Measurements from ENCODE around the gene RBM39.

The RBM39 gene

DNA sequence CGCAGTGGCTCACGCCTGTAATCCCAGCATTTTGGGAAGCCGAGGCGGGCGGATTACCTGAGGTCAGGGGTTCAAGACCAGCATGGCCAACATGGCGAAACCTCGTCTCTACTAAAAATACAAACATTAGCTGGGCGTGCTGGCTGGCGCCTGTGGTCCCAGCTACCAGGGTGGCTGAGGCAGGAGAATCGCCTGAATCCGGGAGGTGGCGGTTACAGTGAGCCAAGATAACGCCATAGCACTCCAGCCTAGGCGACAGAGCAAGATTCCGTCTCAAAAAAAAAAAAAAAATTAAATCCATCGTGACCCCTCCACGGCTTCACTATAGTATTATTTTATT, 76.1 kb downstream of the RBM39 start:
- no peak for DNase-seq

DNA sequence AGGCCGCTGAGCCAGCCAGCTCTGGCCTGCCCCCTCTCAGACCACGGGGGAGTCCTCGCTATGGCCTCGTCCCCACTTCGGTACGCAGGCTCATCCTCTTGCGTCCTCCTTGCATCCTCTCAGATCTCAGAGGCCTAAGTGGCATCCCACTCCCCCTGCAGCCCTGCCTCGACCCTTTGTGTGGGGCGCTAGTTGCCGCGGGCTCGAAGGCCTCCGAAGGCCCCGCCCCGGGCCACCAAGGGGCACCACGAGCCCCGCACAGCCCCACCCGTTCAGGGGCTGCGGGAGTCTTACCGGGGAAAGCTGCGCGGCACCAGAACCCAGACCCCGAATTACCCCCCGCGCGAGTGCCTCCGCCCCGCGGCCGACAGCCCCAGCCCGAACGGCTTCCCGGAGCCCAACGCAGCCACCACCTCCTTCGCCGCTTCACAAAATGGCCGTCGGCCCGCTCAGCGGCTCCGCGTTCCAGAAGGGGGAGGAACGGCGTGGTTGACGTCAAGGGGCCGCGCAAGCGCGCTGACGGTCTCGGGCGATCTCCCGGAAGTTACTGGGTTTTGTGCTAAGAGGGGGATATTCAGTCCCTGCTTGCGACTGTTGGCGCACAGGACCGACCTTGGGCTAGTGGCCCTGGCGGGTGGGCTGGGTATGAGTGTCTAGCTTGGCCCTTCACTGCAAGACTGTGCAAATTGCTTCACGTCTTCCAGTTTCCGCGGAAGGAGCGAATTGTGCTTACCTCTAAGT, 77.4 kb downstream of the RBM39 start, which contains the start of the genes CPNE1 and RBM12:
TSS of gene CPNE1 (minus strand) at position 435 of the 741 bp plus-strand sequence. CDS start 31,977 bp downstream, outside the sequence.
TSS of gene RBM12 (minus strand) at position 435 of the 741 bp plus-strand sequence. CDS start 9,578 bp downstream, outside the sequence.
- peak; percentile 94 for DNase-seq

DNA sequence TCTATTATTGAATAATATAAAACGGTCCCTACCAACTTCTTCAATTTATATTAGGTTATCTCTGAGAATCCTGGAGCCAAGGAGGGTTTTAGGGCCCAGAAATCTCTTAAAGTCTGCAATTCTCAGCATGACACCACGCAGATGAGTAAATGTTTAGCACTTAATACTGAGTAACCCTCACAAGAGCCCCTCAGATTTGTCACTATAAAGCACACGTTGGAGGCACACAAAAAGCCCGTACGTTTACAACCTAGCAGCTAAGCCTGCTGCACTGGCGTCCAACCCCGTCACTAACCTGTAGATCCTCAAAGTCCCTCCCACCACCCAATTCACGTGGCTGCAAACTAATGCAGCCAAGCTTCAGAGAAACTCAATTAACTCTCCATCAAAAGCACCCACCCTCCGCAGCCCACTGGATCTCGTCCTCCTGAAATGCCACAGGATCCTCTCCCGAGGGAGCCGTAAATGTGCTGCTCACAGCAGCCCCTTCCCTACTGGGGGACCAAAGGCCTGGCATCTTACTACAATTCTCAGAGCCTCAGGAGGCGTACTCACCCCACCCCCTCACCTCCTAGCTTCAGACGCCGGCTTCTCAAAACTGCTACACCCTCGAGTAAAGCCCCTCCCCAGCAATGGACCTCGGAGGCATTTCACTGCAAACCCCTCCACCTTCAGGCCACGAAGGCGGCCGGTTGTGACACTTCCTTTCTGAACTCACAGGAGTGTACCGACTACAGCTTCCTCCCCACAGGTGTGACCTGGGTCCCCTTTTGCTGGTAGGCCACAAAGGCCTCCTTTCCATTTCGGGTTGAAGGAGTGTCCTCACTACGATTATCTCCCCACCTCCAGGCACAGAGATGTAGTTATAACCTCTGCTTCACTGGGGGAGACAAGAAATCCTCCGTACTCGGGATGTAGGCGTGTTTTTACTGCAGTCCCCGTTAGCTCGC, 78.3 kb downstream of the RBM39 start:
- peak; percentile 74 for DNase-seq

DNA sequence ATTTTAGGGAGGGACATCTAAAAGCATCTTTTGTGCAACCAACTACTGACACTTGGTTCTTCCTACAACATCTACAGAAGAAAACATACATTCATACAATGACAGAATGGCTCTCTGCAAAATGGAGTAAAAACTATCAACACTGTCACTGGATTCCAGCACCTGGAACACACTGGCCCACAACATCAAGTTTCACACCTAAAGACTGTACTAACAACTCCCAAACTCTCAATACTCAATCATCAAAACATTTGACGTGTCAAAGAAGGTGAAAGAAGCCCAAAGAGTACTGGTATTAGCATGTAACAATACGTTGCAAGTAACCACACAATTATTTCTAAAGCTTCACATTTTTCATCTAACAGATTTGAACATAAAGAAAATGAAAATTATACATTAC, 79.5 kb downstream of the RBM39 start:
- no peak for DNase-seq

DNA sequence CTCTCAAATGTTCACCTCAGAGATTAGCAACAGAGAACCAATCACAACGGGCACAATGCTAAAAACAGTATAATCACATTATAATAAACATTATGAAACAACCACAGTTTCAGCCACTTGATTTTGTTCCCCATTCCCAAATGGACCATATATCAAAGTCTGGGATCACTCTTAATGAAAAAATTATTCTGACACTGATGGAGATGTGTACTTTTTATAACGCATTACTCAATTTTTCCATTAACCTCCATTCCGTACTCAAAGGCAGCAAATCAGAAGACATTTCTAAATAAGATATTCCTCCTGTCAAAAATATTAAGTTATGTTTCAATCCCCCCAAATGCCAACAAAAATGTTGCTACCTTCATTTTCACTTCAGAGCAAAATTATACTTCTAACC, 80.2 kb downstream of the RBM39 start:
- no peak for DNase-seq

DNA sequence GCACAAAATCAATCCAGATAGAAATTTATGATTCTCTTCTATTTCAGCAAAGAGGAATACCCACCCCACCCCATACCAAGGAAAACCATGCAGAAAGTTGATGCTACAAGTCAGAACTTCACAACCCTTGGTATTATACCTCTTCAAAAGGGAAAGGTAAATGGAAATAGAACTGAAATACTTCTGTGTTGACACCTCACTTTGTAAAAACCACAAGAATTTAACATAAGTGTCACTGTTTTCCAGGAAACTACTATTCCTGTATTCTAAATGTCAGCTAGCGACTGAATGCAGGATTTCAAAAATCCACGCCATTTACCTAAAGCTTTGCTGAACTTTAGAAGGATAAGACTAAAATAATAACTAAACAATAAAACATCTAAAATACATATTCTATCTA, 81.0 kb downstream of the RBM39 start:
- DNase-seq: no peak

DNA sequence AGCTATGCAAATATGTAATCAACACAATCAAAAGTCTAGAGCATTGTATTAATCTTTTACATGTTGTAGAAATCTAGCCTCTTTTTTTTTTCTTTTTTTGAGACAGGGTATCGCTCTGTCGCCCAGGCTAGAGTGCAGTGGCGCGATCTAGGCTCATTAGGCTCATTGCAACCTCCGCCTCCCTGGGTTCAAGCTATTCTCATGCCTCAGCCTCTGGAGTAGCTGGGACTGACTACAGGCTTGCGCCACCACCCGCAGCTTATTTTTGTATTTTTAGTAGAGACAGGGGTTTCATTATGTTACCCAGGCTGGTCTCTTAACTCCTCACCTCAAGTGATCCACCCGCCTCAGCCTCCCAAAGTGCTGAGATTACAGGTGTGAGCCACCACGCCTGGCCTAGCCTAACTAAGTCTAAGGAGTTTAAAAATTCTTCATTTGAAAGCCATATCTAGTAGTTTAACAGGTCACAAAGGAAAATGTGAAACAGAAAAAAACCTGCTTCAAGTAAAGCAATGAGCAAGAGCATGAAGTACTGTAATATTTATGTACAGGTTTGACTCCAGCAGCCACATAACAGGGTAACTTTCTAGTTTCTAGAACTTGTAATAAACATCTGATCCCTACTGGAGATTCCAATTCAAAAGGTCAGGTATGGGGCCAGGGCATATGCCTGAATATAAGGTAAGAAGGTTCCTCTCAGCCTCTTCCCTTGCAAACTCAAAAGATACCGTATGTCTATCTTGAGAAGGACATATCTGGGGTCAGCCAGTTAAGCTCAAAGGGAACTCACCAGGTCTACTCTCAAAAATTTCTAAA, 81.7 kb downstream of the RBM39 start:
- no peak for DNase-seq

DNA sequence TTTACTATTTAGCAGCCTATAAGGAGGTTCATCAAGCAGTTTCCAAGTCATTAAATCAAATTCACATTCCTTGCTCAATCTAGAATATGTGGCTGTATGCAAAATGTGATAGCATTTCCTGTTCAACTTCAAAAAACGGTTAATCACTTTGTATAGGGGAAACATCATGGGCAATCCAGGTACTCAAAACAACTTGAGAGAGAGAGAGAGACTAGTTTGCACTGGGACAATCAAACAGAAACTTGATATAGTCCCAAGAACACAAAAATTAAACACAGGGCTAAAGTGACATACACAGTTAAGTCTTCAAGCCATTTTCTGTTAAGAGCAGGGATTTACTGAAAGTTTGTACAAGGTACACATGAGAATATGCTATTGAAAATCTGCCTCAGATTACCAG, 84.8 kb downstream of the RBM39 start:
- no peak for DNase-seq

DNA sequence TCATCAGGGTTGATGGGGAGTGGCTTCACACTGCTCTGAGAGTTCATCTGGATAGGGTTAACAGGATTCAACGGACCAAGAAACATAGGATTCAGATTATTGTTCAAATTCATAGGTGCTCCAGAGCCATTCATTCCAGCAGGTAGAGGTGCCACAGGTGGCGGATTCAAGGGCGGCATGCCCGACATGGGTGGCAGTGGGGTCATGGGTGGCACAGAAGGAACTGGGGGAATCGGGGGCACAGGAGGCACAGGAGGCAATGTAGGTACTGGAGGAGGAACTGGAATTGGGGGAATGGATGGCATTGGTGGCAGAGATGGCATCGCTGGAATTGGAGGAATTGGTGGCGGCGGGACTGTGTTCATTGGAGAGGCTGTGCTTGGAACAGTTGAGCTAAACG, 87.6 kb downstream of the RBM39 start:
- DNase-seq: no peak

DNA sequence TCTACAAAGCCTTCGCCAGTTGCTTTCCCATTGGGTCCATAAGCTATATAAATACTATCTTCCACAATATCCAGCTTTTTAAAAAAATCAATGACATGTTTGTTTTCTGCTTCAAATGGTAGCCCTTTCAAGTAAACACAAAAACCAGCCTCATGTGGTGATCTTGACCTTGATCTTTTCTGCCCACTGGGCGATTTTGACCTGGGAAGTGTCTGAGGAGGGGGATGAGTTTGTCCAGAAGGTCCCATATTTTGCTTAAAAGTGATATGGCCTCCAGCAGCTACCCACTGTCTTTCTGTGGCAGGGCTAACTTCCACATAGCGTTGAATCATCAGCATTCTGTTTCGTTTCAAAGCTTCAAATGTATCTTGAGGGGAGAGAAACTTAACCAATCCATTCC, 88.2 kb downstream of the RBM39 start:
- no peak for DNase-seq

All from CD4-positive, alpha-beta T cell treated with Interleukin-12 subunit alpha and Interleukin-12 subunit beta, for 1 hour (primary cell).